Neural progenitor cell (in vitro differentiated cells): ENCODE measurements around the gene RASIP1. TPM values are rescaled to one million over a fixed set of nuclear protein-coding genes. Genes with fewer than 3 reads are reported as not detected.

Source experiments
- DNase-seq: peaks from one replicate; pipeline ENCODE4 v3.0.0-alpha.2; 2016; ENCODE audit warnings: low spot score
- H2AFZ ChIP-seq: fragments of 200-600 bp; sonication (generic); replicated peaks from 2 replicates; pipeline ENCODE4 v1.6.1; 2016; ENCODE audit warnings: antibody characterized with exemption
- H3F3A ChIP-seq: fragments of 200-600 bp; sonication (generic); 2 replicates; pipeline ENCODE4 v1.6.1; 2016; ENCODE audit warnings: antibody characterized with exemption, low read depth
- H3K27ac ChIP-seq: fragments of 200-600 bp; sonication (generic); 2 replicates; pipeline ENCODE4 v1.5.1; 2016; ENCODE audit warnings: mild to moderate bottlenecking
- H3K27me3 ChIP-seq: fragments of 200-600 bp; sonication (generic); 2 replicates; pipeline ENCODE4 v1.6.1; 2016; ENCODE audit warnings: mild to moderate bottlenecking, moderate library complexity
- H3K36me3 ChIP-seq: fragments of 200-600 bp; sonication (generic); 2 replicates; pipeline ENCODE4 v1.5.1; 2016
- H3K4me1 ChIP-seq: fragments of 200-600 bp; sonication (generic); 2 replicates; pipeline ENCODE4 v1.6.1; 2016; ENCODE audit warnings: mixed run types
- H3K4me2 ChIP-seq: fragments of 200-600 bp; sonication (generic); 2 replicates; pipeline ENCODE4 v1.6.1; 2016
- H3K4me3 ChIP-seq: fragments of 200-600 bp; sonication (generic); 2 replicates; pipeline ENCODE4 v1.5.1; 2016
- H3K79me2 ChIP-seq: fragments of 200-600 bp; sonication (generic); 2 replicates; pipeline ENCODE4 v1.6.1; 2016; ENCODE audit warnings: low read depth
- H3K9ac ChIP-seq: fragments of 200-600 bp; sonication (generic); 2 replicates; pipeline ENCODE4 v1.6.1; 2016
- H3K9me3 ChIP-seq: fragments of 200-600 bp; sonication (generic); 2 replicates; pipeline ENCODE4 v1.5.1; 2016; ENCODE audit warnings: low read depth
- H4K20me1 ChIP-seq: fragments of 200-600 bp; sonication (generic); 2 replicates; pipeline ENCODE4 v1.6.1; 2016; ENCODE audit warnings: low read depth
- H3K27ac Mint-ChIP-seq: 3 replicates; pipeline ENCODE4 v1.8.0; 2021; ENCODE audit warnings: mixed read lengths
- H3K27me3 Mint-ChIP-seq: 2 replicates; pipeline ENCODE4 v1.8.0; 2022; ENCODE audit warnings: low read depth, mild to moderate bottlenecking, inconsistent platforms, moderate library complexity, mixed read lengths; ENCODE audit not compliant: insufficient read depth
- H3K36me3 Mint-ChIP-seq: 3 replicates; pipeline ENCODE4 v1.8.0; 2021; ENCODE audit warnings: mixed read lengths
- H3K4me1 Mint-ChIP-seq: 3 replicates; pipeline ENCODE4 v1.8.0; 2021; ENCODE audit warnings: mixed read lengths
- H3K4me3 Mint-ChIP-seq: 3 replicates; pipeline ENCODE4 v1.8.0; 2021; ENCODE audit warnings: mild to moderate bottlenecking, moderate library complexity, mixed read lengths
- H3K9me3 Mint-ChIP-seq: 3 replicates; pipeline ENCODE4 v1.8.0; 2020; ENCODE audit warnings: mixed read lengths
- CTCF ChIP-seq: fragments of 200-600 bp; sonication (generic); IDR thresholded peaks from 2 replicates; pipeline ENCODE4 v1.5.1; 2017; ENCODE audit warnings: antibody characterized with exemption, mild to moderate bottlenecking
- EZH2 ChIP-seq: fragments of 200-600 bp; sonication (generic); IDR thresholded peaks from 2 replicates; pipeline ENCODE4 v1.6.1; 2017; ENCODE audit warnings: antibody characterized with exemption, mild to moderate bottlenecking, moderate library complexity
- EZH2phosphoT487 ChIP-seq: fragments of 200-600 bp; sonication (generic); IDR thresholded peaks from 2 replicates; pipeline ENCODE4 v1.6.1; 2017; ENCODE audit warnings: antibody characterized with exemption
- total RNA-seq: library from RNA; depleted of rRNA; stranded (reverse); fragments of >200 nt; gene quantifications from 2 replicates; pipeline ENCODE4 v1.2.3, GENCODE V29; 2015; ENCODE audit warnings: low replicate concordance

The RASIP1 gene
- total RNA-seq, 1 donor from 2014 or later: 0.86 TPM

- no peaks in the 10 kb centered on the region for H3K36me3 Mint-ChIP-seq
- no peak for TF ChIP-seq EZH2phosphoT487
- no peak for TF ChIP-seq CTCF
- TF ChIP-seq EZH2: no peak
- H3K27me3 Mint-ChIP-seq: peaks cover 8% of the 10 kb centered on the region
- no peaks in the 10 kb centered on the region for H3K36me3 ChIP-seq
- no peaks in the 10 kb centered on the region for H3K79me2 ChIP-seq
- no peak overlapping the region for H3K9ac ChIP-seq
- no peak overlapping the region for H3K4me3 Mint-ChIP-seq
- no peaks in the 10 kb centered on the region for H3K9me3 ChIP-seq
- no peaks in the 10 kb centered on the region for H3F3A ChIP-seq
- H3K9me3 Mint-ChIP-seq: no peaks in the 10 kb centered on the region
- no peak for DNase-seq
- no peaks in the 10 kb centered on the region for H4K20me1 ChIP-seq
- H3K4me1 ChIP-seq: no peaks in the 10 kb centered on the region
- no peak overlapping the region for H3K4me3 ChIP-seq
- H3K27me3 ChIP-seq: no peaks in the 10 kb centered on the region
- peaks cover 9% of the 10 kb centered on the region for H3K4me1 Mint-ChIP-seq
- H3K4me2 ChIP-seq: no peak overlapping the region
- no peak overlapping the region for H2AFZ ChIP-seq
- peak overlapping the region; percentile 30 for H3K27ac Mint-ChIP-seq
- no peak overlapping the region for H3K27ac ChIP-seq
Measured at GRCh38 chr19:48780631-48781391, 40.4 kb upstream of the RASIP1 start.

GRCh38 chr19:48779636-48780035, 39.2 kb upstream of the RASIP1 start:
- Mint-ChIP-seq H3K9me3 (no peaks in the 10 kb centered on the region), H3K4me1 (peaks cover 9% of the 10 kb centered on the region), H3K27me3 (peaks cover 8% of the 10 kb centered on the region), H3K27ac (no peak overlapping the region), H3K4me3 (peak overlapping the region; percentile 21), H3K36me3 (no peaks in the 10 kb centered on the region)
- Histone ChIP-seq H3F3A (no peaks in the 10 kb centered on the region), H3K9me3 (no peaks in the 10 kb centered on the region), H3K4me2 (no peak overlapping the region), H3K79me2 (no peaks in the 10 kb centered on the region), H3K36me3 (no peaks in the 10 kb centered on the region), H3K4me1 (no peaks in the 10 kb centered on the region), H3K9ac (no peak overlapping the region), H4K20me1 (no peaks in the 10 kb centered on the region), H3K27me3 (no peaks in the 10 kb centered on the region), H2AFZ (no peak overlapping the region), H3K4me3 (no peak overlapping the region), H3K27ac (no peak overlapping the region)
- TF ChIP-seq EZH2: no peak
- no peak for TF ChIP-seq EZH2phosphoT487
- no peak for TF ChIP-seq CTCF
- DNase-seq: no peak

- Histone ChIP-seq H3K27me3 (no peaks in the 10 kb centered on the region), H3K4me3 (no peak overlapping the region), H3K4me2 (no peak overlapping the region), H3K79me2 (no peaks in the 10 kb centered on the region), H3F3A (no peaks in the 10 kb centered on the region), H4K20me1 (no peaks in the 10 kb centered on the region), H3K27ac (no peak overlapping the region), H2AFZ (no peak overlapping the region), H3K9ac (no peak overlapping the region), H3K36me3 (no peaks in the 10 kb centered on the region), H3K4me1 (no peaks in the 10 kb centered on the region), H3K9me3 (no peaks in the 10 kb centered on the region)
- Mint-ChIP-seq H3K4me3 (no peak overlapping the region), H3K4me1 (peaks cover 9% of the 10 kb centered on the region), H3K27me3 (peaks cover 11% of the 10 kb centered on the region), H3K36me3 (no peaks in the 10 kb centered on the region), H3K27ac (no peak overlapping the region), H3K9me3 (no peaks in the 10 kb centered on the region)
- TF ChIP-seq CTCF: no peak
- DNase-seq: no peak
Measured at GRCh38 chr19:48777720-48778119, 37.3 kb upstream of the RASIP1 start.
